Measurements from ENCODE around the gene MAPK6.

DNA sequence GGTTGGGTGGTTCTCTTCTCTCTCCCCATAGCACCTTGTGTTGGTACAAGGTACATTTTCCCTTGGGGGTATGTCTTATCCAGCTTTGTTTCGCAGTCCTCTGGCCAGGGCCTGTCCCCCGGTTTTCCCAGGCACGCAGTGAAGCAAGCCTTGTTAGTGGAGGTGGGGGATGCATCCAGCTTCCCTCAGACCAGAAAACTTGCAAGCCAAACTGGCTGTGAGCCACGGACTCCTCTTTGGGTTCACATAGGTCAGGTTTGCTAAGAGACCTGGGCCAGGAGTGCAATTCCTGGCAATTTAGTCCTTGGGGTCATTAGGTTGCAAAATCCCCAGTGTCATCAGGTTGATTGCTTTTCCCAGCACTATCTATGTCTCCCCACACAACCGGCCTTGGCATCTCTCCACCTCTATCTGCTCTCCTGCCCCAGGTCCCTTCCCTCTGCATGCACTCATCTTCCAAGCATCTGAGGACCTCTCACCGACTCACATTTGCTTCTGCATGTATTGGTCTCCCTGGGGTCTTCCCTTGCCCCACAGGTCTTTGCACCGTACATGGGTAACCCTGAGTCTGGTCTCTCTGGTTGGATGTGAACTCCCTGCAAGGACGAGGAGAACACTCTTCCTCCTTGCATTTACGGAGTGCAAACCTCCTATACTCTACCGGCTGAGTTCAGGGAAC is 59.3 kb downstream of the MAPK6 start:
- no peak for TF ChIP-seq TEAD1 (CRISPR knock-in tag; IDR thresholded peaks at IDR 0.05)
- TF ChIP-seq, protein P1, sequence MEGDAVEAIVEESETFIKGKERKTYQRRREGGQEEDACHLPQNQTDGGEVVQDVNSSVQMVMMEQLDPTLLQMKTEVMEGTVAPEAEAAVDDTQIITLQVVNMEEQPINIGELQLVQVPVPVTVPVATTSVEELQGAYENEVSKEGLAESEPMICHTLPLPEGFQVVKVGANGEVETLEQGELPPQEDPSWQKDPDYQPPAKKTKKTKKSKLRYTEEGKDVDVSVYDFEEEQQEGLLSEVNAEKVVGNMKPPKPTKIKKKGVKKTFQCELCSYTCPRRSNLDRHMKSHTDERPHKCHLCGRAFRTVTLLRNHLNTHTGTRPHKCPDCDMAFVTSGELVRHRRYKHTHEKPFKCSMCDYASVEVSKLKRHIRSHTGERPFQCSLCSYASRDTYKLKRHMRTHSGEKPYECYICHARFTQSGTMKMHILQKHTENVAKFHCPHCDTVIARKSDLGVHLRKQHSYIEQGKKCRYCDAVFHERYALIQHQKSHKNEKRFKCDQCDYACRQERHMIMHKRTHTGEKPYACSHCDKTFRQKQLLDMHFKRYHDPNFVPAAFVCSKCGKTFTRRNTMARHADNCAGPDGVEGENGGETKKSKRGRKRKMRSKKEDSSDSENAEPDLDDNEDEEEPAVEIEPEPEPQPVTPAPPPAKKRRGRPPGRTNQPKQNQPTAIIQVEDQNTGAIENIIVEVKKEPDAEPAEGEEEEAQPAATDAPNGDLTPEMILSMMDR (IDR thresholded peaks at IDR 0.05), result no peak
- TF ChIP-seq ZMAT4 (CRISPR knock-in tag; IDR thresholded peaks at IDR 0.05), result no peak
- no peak for TF ChIP-seq JAZF1 (CRISPR knock-in tag; IDR thresholded peaks at IDR 0.05)
- TF ChIP-seq ZBTB21 (CRISPR knock-in tag; IDR thresholded peaks at IDR 0.05; ENCODE audit: borderline replicate concordance), result no peak
- no peak for TF ChIP-seq ATF2 (CRISPR knock-in tag; IDR thresholded peaks at IDR 0.05; ENCODE audit: borderline replicate concordance, low read depth)
- TF ChIP-seq, protein P2, sequence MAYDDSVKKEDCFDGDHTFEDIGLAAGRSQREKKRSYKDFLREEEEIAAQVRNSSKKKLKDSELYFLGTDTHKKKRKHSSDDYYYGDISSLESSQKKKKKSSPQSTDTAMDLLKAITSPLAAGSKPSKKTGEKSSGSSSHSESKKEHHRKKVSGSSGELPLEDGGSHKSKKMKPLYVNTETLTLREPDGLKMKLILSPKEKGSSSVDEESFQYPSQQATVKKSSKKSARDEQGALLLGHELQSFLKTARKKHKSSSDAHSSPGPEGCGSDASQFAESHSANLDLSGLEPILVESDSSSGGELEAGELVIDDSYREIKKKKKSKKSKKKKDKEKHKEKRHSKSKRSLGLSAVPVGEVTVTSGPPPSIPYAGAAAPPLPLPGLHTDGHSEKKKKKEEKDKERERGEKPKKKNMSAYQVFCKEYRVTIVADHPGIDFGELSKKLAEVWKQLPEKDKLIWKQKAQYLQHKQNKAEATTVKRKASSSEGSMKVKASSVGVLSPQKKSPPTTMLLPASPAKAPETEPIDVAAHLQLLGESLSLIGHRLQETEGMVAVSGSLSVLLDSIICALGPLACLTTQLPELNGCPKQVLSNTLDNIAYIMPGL (CRISPR knock-in tag; IDR thresholded peaks at IDR 0.05), result no peak

Data from WTC11 (cell line).